GM12878 (cell line): ENCODE measurements around the gene ARL14EPL. TPM values are rescaled to one million over a fixed set of nuclear protein-coding genes. Genes with fewer than 3 reads are reported as not detected.

ENCODE experiments used
- ATAC-seq: fragments of 200-7000 bp; cut with Tn5 transposase; 3 replicates; pipeline ENCODE4 v1.9.1; 2020; ENCODE audit warnings: mild to moderate bottlenecking, moderate library complexity
- BruUV-seq: library from RNA; stranded (reverse); fragments of 400-500 nt; replicated peaks from 2 replicates; lab custom pipeline; 2021; lab: Mats Ljungman, UMichigan
- CTCF ChIA-PET: fragments of 300-600 bp; sonication (Branson Sonifier 250); formaldehyde crosslinking; extraction: SDS; loops from one replicate; lab custom pipeline; 2021; ENCODE audit warnings: inconsistent platforms; lab: Yijun Ruan, JAX
- POLR2A ChIA-PET: fragments of 350-600 bp; formaldehyde crosslinking; extraction: SDS; loops from one replicate; lab custom pipeline; 2021; ENCODE audit warnings: inconsistent platforms; lab: Charles Lee
- RAD21 ChIA-PET: fragments of 300-600 bp; sonication (Branson Sonifier 250); formaldehyde crosslinking; loops from one replicate; lab custom pipeline; 2023; ENCODE audit warnings: antibody characterized with exemption; ENCODE audit not compliant: unreplicated experiment; lab: Charles Lee
- SMC1A ChIA-PET: fragments of 300-600 bp; sonication (Branson Sonifier 250); formaldehyde crosslinking; loops from one replicate; lab custom pipeline; 2023; ENCODE audit not compliant: unreplicated experiment, uncharacterized antibody; lab: Charles Lee
- DNase-seq: peaks from one replicate; pipeline ENCODE4 v3.0.0-alpha.2; 2011; ENCODE audit warnings: low read depth, low spot score
- FAIRE-seq: peaks from 3 replicates; lab custom pipeline; 2011; peaks lifted over from hg19 to GRCh38; lab: Jason Lieb, UNC
- H2AFZ ChIP-seq: 2 replicates; pipeline ENCODE4 v1.6.0; 2011; ENCODE audit warnings: low read depth, low read length, control low read depth; ENCODE audit not compliant: control insufficient read depth
- H3K27ac ChIP-seq: 2 replicates; pipeline ENCODE4 v1.5.1; 2011; ENCODE audit warnings: control low read depth; ENCODE audit not compliant: control insufficient read depth, insufficient read depth
- H3K27me3 ChIP-seq, 2 experiments: replicated peaks in 1 of 2; 2 replicates each; pipeline versions ENCODE4 v1.6.0 to v1.6.1; 2011; ENCODE audit warnings: low read length in 1 of 2; ENCODE audit not compliant: control insufficient read depth in 2 of 2, insufficient read depth in 2 of 2
- H3K36me3 ChIP-seq, 2 experiments: 2 replicates each; pipeline ENCODE4 v1.5.1; 2011; ENCODE audit warnings: low read length in 1 of 2; ENCODE audit not compliant: control insufficient read depth in 2 of 2, insufficient read depth in 2 of 2
- H3K4me1 ChIP-seq: 2 replicates; pipeline ENCODE4 v1.6.1; 2011; ENCODE audit warnings: mild to moderate bottlenecking, low read length, moderate library complexity, mixed read lengths; ENCODE audit not compliant: control insufficient read depth, insufficient read depth
- H3K4me2 ChIP-seq: 2 replicates; pipeline ENCODE4 v1.6.0; 2011; ENCODE audit warnings: control low read depth; ENCODE audit not compliant: control insufficient read depth, insufficient read depth
- H3K4me3 ChIP-seq: fragments of 200-600 bp; sonication (generic); 2 replicates; pipeline ENCODE4 v1.5.1; 2016
- H3K79me2 ChIP-seq: 2 replicates; pipeline ENCODE4 v1.6.0; 2011; ENCODE audit warnings: low read length; ENCODE audit not compliant: control insufficient read depth, insufficient read depth
- H3K9ac ChIP-seq: 2 replicates; pipeline ENCODE4 v1.8.0; 2011; ENCODE audit warnings: low read length, control low read depth, mixed read lengths; ENCODE audit not compliant: control insufficient read depth, insufficient read depth
- H3K9me3 ChIP-seq: replicated peaks from 3 replicates; pipeline ENCODE4 v1.5.1; 2011; ENCODE audit warnings: mild to moderate bottlenecking, low read length; ENCODE audit not compliant: control insufficient read depth, insufficient read depth
- H4K20me1 ChIP-seq: 2 replicates; pipeline ENCODE4 v1.6.0; 2011; ENCODE audit not compliant: control insufficient read depth, insufficient read depth
- ESRRA ChIP-seq: IDR thresholded peaks from 2 replicates; pipeline ENCODE4 v1.6.1; 2012; ENCODE audit warnings: mild to moderate bottlenecking, low read length, improper control_type of control experiment
- HDAC6 ChIP-seq: fragments of 200-600 bp; sonication (generic); IDR thresholded peaks from one replicate; pipeline ENCODE4 v1.8.0; 2017; ENCODE audit warnings: antibody characterized with exemption; ENCODE audit not compliant: unreplicated experiment
- HDGF ChIP-seq: fragments of 450-650 bp; IDR thresholded peaks from 2 replicates; pipeline ENCODE4 v1.6.1; 2016; ENCODE audit warnings: antibody characterized with exemption
- JUNB ChIP-seq: IDR thresholded peaks from 2 replicates; pipeline ENCODE4 v1.6.1; 2016; ENCODE audit warnings: antibody characterized with exemption, mild to moderate bottlenecking
- KDM1A ChIP-seq: fragments of 200-600 bp; sonication (generic); IDR thresholded peaks from 2 replicates; pipeline ENCODE4 v1.6.1; 2016; ENCODE audit warnings: borderline replicate concordance
- ZSCAN29 ChIP-seq: fragments of 450-650 bp; IDR thresholded peaks from 2 replicates; pipeline ENCODE4 v1.6.1; 2017; ENCODE audit warnings: mild to moderate bottlenecking, moderate library complexity
- ZZZ3 ChIP-seq: IDR thresholded peaks from 2 replicates; pipeline ENCODE4 v1.6.1; 2011; ENCODE audit warnings: low read depth; ENCODE audit not compliant: control insufficient read depth, insufficient read length
- WGBS: methylation state at CpG from one replicate; pipeline ENCODE4 v1.1.6; 2016; ENCODE audit warnings: low lambda C conversion rate; ENCODE audit not compliant: insufficient replicate concordance, insufficient coverage; ENCODE audit errors: missing lambda C conversion rate; 5-methylcytosine and 5-hydroxymethylcytosine counted together
- in situ Hi-C: fragments of 300-500 bp; cut with MboI; formaldehyde crosslinking; loops from 9 replicates; pipeline ENCODE4 v1.14.3; 2018; ENCODE audit warnings: mixed read lengths
- intact Hi-C: fragments of 100-400 bp; cut with micrococcal nuclease; formaldehyde crosslinking; loops from one replicate; pipeline ENCODE4 v1.14.2; 2022; ENCODE audit not compliant: unreplicated experiment
- polyA plus RNA-seq, 11 experiments: library from polyadenylated mRNA; depleted of rRNA in 4 of 11; unstranded in 6 of 11; stranded (reverse) in 5 of 11; fragments of >200 nt; fragmentation: Nextera tagmentation in 4 of 11; fragmentation: Illumina TruSeq in 1 of 11; extraction: Ambion mirVana in 4 of 11; extraction: Trizol in 1 of 11; gene quantifications; 1 replicate in 1 of 11; 2 replicates in 10 of 11; pipeline versions ENCODE4 v1.2.1 to v1.2.3, GENCODE V29; 2011 to 2016; ENCODE audit warnings: inconsistent platforms in 2 of 11, missing spikeins in 2 of 11, low read depth in 1 of 11
- total RNA-seq, 4 experiments: library from RNA; depleted of rRNA in 3 of 4; stranded (reverse); fragments of >200 nt in 3 of 4; fragmentation: Illumina TruSeq in 1 of 4; extraction: Trizol in 1 of 4; gene quantifications; 2 replicates each; pipeline versions ENCODE4 v1.2.1 to v1.2.3, GENCODE V29; 2013 to 2021
- TF ChIP-seq, protein P1 (sequence below), 3 experiments: IDR thresholded peaks in 2 of 3; conservative IDR thresholded peaks in 1 of 3; 2 replicates each; pipeline ENCODE4 v1.5.1; 2011; ENCODE audit warnings: low read depth in 3 of 3, low read length in 3 of 3, mild to moderate bottlenecking in 3 of 3, control low read depth in 2 of 3, moderate library complexity in 2 of 3, inconsistent platforms in 1 of 3, mixed read lengths in 1 of 3; ENCODE audit not compliant: control insufficient read depth in 2 of 3, insufficient read depth in 1 of 3; ENCODE audit errors: extremely low read depth in 1 of 3

The ARL14EPL gene
- total and polyA plus RNA-seq, 10 of the 15 experiments (the other 5 are each of a cell fraction or from before 2014, with no cell fraction given): 0.08 TPM; not detected in 9

DNA sequence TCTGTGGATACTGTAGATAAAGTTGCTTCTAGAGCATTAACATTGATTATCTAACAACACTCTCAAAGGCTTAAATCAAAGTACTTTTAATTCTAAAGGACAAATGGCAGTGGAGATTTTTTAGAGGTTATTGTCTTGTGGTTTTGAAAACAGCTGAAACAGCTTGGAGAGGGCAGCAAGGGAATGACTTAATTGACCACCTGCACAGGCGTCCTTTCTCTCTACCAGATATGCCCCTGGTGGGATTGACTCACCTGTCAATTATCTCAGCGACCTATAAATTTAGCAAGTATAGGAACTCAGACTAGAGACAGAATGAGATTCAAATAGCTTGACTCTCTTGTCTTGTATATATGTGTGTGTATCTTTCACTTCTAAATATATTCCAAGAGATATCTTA, 13.5 kb downstream of the ARL14EPL start:
- ChIA-PET CTCF (interaction anchor here (1.0 kb wide), 1 partner anchor 10 kb away, joined by 3 read pairs; no protein-coding TSS in a partner anchor), POLR2A (interaction anchor here (0.7 kb wide), 1 partner anchor 885 kb away, joined by 3 read pairs; no protein-coding TSS in a partner anchor), SMC1A (interaction anchor here (0.8 kb wide), 1 partner anchor 31 kb away, joined by 3 read pairs; no protein-coding TSS in a partner anchor)

More for the DNA sequence above, 13.5 kb downstream of the ARL14EPL start:
- intact Hi-C loops: no loop called here
- TF ChIP-seq HDAC6 (no peak), ESRRA (no peak), KDM1A (no peak), HDGF (no peak), JUNB (no peak), ZSCAN29 (no peak), ZZZ3 (no peak)
- TF ChIP-seq, protein P1, sequence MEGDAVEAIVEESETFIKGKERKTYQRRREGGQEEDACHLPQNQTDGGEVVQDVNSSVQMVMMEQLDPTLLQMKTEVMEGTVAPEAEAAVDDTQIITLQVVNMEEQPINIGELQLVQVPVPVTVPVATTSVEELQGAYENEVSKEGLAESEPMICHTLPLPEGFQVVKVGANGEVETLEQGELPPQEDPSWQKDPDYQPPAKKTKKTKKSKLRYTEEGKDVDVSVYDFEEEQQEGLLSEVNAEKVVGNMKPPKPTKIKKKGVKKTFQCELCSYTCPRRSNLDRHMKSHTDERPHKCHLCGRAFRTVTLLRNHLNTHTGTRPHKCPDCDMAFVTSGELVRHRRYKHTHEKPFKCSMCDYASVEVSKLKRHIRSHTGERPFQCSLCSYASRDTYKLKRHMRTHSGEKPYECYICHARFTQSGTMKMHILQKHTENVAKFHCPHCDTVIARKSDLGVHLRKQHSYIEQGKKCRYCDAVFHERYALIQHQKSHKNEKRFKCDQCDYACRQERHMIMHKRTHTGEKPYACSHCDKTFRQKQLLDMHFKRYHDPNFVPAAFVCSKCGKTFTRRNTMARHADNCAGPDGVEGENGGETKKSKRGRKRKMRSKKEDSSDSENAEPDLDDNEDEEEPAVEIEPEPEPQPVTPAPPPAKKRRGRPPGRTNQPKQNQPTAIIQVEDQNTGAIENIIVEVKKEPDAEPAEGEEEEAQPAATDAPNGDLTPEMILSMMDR (IDR thresholded peaks at IDR 0.05 in 2 of 3, conservative IDR thresholded peaks at IDR 0.05 in 1 of 3; ENCODE audit: control insufficient read depth in 2 of 3, extremely low read depth in 1 of 3, insufficient read depth in 1 of 3, low read depth in 3 of 3, low read length in 3 of 3): no peak
- TF ChIP-seq, all 136 proteins: peak for 0
- no peak for ATAC-seq
- H3K4me2 ChIP-seq: no peak overlapping the region
- H3K36me3 ChIP-seq: no peaks in the 10 kb centered on the region
- FAIRE-seq: no peak
- DNase-seq: no peak
- no peaks in the 10 kb centered on the region for H3K79me2 ChIP-seq
- no peaks in the 10 kb centered on the region for H4K20me1 ChIP-seq
- WGBS: 14% methylated on average over 2 of the region's 2 CpGs
- H3K27me3 ChIP-seq: no peaks in the 10 kb centered on the region; a peak in 1 of 4 replicates
- H3K9me3 ChIP-seq: no peaks in the 10 kb centered on the region
- H2AFZ ChIP-seq: no peak overlapping the region
- H3K27ac ChIP-seq: no peak overlapping the region
- no TSS peak for BruUV-seq
- H3K4me1 ChIP-seq: no peaks in the 10 kb centered on the region
- RAD21 ChIA-PET: no interaction called here
- no peak overlapping the region for H3K4me3 ChIP-seq
- no peak overlapping the region for H3K9ac ChIP-seq
- in situ Hi-C loops: no loop called here
